GM19239 (cell line): Measurements from ENCODE around the gene LEAP2.
A peak's percentile ranks its signal among the peaks of the same experiment; 100 is the strongest.

Experiments used
- DNase-seq: peaks from one replicate; pipeline ENCODE4 v3.0.0; 2011; ENCODE audit warnings: low spot score; ENCODE audit not compliant: insufficient read length
- FAIRE-seq: peaks from 2 replicates; lab custom pipeline; 2011; peaks lifted over from hg19 to GRCh38; lab: Jason Lieb, UNC

The LEAP2 gene

GRCh38 chr5:132873119-132873929 lies at the start of gene LEAP2:
Gene LEAP2, plus strand, starts transcription at chr5:132873668. Its CDS starts 27 bp downstream, at chr5:132873695.
- no peak for FAIRE-seq

GRCh38 chr5:132824426-132824825 lies 49.0 kb upstream of the LEAP2 start:
- DNase-seq (no peak), FAIRE-seq (no peak)

More at GRCh38 chr5:132873119-132873929, at the start of gene LEAP2:
- no peak for DNase-seq

GRCh38 chr5:132825033-132825833 lies 48.2 kb upstream of the LEAP2 start:
- no peak for FAIRE-seq
- DNase-seq, result no peak

- no peak for DNase-seq
- FAIRE-seq, result no peak
Observed at GRCh38 chr5:132825834-132826391, 47.6 kb upstream of the LEAP2 start.

GRCh38 chr5:132826424-132827082 lies 46.9 kb upstream of the LEAP2 start:
- DNase-seq (no peak), FAIRE-seq (no peak)

GRCh38 chr5:132827943-132828673 lies 45.4 kb upstream of the LEAP2 start:
- FAIRE-seq (no peak), DNase-seq (no peak)

GRCh38 chr5:132828846-132829494 lies 44.5 kb upstream of the LEAP2 start:
- no peak for FAIRE-seq
- no peak for DNase-seq

- peak; percentile 44 for FAIRE-seq
- DNase-seq, result peak; percentile 97
Observed at GRCh38 chr5:132829742-132830435, 43.6 kb upstream of the LEAP2 start.

- FAIRE-seq (peak; percentile 31), DNase-seq (peak; percentile 85)
Observed at GRCh38 chr5:132830436-132831094, 42.9 kb upstream of the LEAP2 start, which contains the start of gene SHROOM1. Gene SHROOM1, minus strand, starts transcription at chr5:132830647. Its CDS starts 4,507 bp downstream, at chr5:132826140.

- FAIRE-seq, result no peak
Observed at GRCh38 chr5:132831095-132831860, 42.2 kb upstream of the LEAP2 start.

GRCh38 chr5:132832612-132833011 lies 40.9 kb upstream of the LEAP2 start:
- no peak for DNase-seq
- FAIRE-seq, result no peak

More at GRCh38 chr5:132831095-132831860, 42.2 kb upstream of the LEAP2 start:
- DNase-seq, result no peak

GRCh38 chr5:132834057-132834456 lies 39.4 kb upstream of the LEAP2 start:
- DNase-seq (no peak), FAIRE-seq (no peak)

GRCh38 chr5:132836852-132837251 lies 36.6 kb upstream of the LEAP2 start:
- no peak for FAIRE-seq
- no peak for DNase-seq

- DNase-seq, result no peak
- no peak for FAIRE-seq
Observed at GRCh38 chr5:132837868-132838267, 35.6 kb upstream of the LEAP2 start.

- no peak for FAIRE-seq
- DNase-seq, result no peak
Observed at GRCh38 chr5:132838516-132839282, 34.8 kb upstream of the LEAP2 start.

- DNase-seq (no peak), FAIRE-seq (no peak)
Observed at GRCh38 chr5:132839426-132840301, 33.8 kb upstream of the LEAP2 start.
